ENCODE measurements around the gene ARHGAP9. TPM values are rescaled to one million over a fixed set of nuclear protein-coding genes. Genes with fewer than 3 reads are reported as not detected.

ARHGAP9 gene
- polyA plus RNA-seq, 1 of the 3 experiments (the other 2 are of a cell fraction) = 0.66 TPM

- TF ChIP-seq TEAD4 (IDR thresholded peaks at IDR 0.05; ENCODE audit: borderline replicate concordance, insufficient read depth) (no peak), NFIC (IDR thresholded peaks at IDR 0.05; ENCODE audit: borderline replicate concordance) (no peak), MEF2A (IDR thresholded peaks at IDR 0.05; ENCODE audit: borderline replicate concordance, low read depth) (no peak), RCOR1 (IDR thresholded peaks at IDR 0.05; ENCODE audit: low read length) (no peak)
These were observed 7.3 kb downstream of the ARHGAP9 start (continued) for GRCh38 chr12:57472391-57472790.

GRCh38 chr12:57471661-57472060, 8.0 kb downstream of the ARHGAP9 start:
- H4K20me1 ChIP-seq (ENCODE audit: insufficient read depth) = no peaks in the 10 kb centered on the region
- no peak for DNase-seq
- no peak overlapping the region for H3K27ac ChIP-seq (ENCODE audit: low read depth in 2 of 2, low read length in 1 of 2)
- no peak overlapping the region for H2AFZ ChIP-seq (ENCODE audit: low read depth)
- H3K27me3 ChIP-seq (ENCODE audit: insufficient read depth) = peaks cover 95% of the 10 kb centered on the region
- no peak overlapping the region for H3K4me3 ChIP-seq (ENCODE audit: low read depth in 2 of 2, low read length in 1 of 2)
- H3K79me2 ChIP-seq (ENCODE audit: insufficient read depth) = no peaks in the 10 kb centered on the region
- no peaks in the 10 kb centered on the region for H3K9me2 ChIP-seq
- no peak overlapping the region for H3K4me2 ChIP-seq
- H3F3A ChIP-seq (replicated peaks; ENCODE audit: insufficient read depth) = no peaks in the 10 kb centered on the region
- H3K9me3 ChIP-seq = no peaks in the 10 kb centered on the region
- TF ChIP-seq SMC3 (IDR thresholded peaks at IDR 0.05; ENCODE audit: low read depth, low read length) = no peak
- TF ChIP-seq TEAD4 (IDR thresholded peaks at IDR 0.05; ENCODE audit: borderline replicate concordance, insufficient read depth) = no peak
- POLR2A ChIA-PET = interaction anchor here (1.2 kb wide), 1 partner anchor 13 kb away, joined by 3 read pairs; no protein-coding TSS in a partner anchor
- H3K4me1 ChIP-seq (ENCODE audit: control insufficient read depth in 1 of 2, insufficient read depth in 2 of 2, low read depth in 1 of 2, low read length in 1 of 2) = peaks cover 0 to 10% of the 10 kb centered on the region in 2 experiments; a peak in 2 of 4 replicates
- WGBS (ENCODE audit: low lambda C conversion rate) = 50% methylated on average over 3 of the region's 3 CpGs
- no peak overlapping the region for H3K9ac ChIP-seq
- CTCF ChIA-PET = interaction anchor here (1.2 to 2.3 kb wide), 6 partner anchors 9 to 258 kb away, joined by 3 to 15 read pairs (median 6); partner anchors contain the start of genes GLI1 and INHBE
- H3K36me3 ChIP-seq (replicated peaks in 1 of 2; ENCODE audit: control insufficient read depth in 1 of 2, insufficient read depth in 2 of 2, low read length in 1 of 2) = no peaks in the 10 kb centered on the region

GRCh38 chr12:57470970-57471656, 8.6 kb downstream of the ARHGAP9 start:
- no peak for DNase-seq
- Histone ChIP-seq H3K27me3 (ENCODE audit: insufficient read depth) (peaks cover 90% of the 10 kb centered on the region), H3K9ac (no peak overlapping the region), H2AFZ (ENCODE audit: low read depth) (no peak overlapping the region), H3F3A (replicated peaks; ENCODE audit: insufficient read depth) (no peaks in the 10 kb centered on the region), H3K9me3 (no peaks in the 10 kb centered on the region), H3K79me2 (ENCODE audit: insufficient read depth) (no peaks in the 10 kb centered on the region), H3K27ac (ENCODE audit: low read depth in 2 of 2, low read length in 1 of 2) (no peak overlapping the region), H3K4me2 (no peak overlapping the region), H4K20me1 (ENCODE audit: insufficient read depth) (no peaks in the 10 kb centered on the region), H3K4me1 (ENCODE audit: control insufficient read depth in 1 of 2, insufficient read depth in 2 of 2, low read depth in 1 of 2, low read length in 1 of 2) (peaks cover 0 to 8% of the 10 kb centered on the region in 2 experiments; a peak in 2 of 4 replicates), H3K4me3 (ENCODE audit: low read depth in 2 of 2, low read length in 1 of 2) (no peak overlapping the region), H3K9me2 (no peaks in the 10 kb centered on the region), H3K36me3 (replicated peaks in 1 of 2; ENCODE audit: control insufficient read depth in 1 of 2, insufficient read depth in 2 of 2, low read length in 1 of 2) (no peaks in the 10 kb centered on the region)
- TF ChIP-seq TCF12 (IDR thresholded peaks at IDR 0.05) = no peak
- TF ChIP-seq CHD2 (IDR thresholded peaks at IDR 0.05; ENCODE audit: low read length, partially characterized antibody) = no peak
- no peak for TF ChIP-seq NFIC (IDR thresholded peaks at IDR 0.05; ENCODE audit: borderline replicate concordance)
- TF ChIP-seq, protein P1, sequence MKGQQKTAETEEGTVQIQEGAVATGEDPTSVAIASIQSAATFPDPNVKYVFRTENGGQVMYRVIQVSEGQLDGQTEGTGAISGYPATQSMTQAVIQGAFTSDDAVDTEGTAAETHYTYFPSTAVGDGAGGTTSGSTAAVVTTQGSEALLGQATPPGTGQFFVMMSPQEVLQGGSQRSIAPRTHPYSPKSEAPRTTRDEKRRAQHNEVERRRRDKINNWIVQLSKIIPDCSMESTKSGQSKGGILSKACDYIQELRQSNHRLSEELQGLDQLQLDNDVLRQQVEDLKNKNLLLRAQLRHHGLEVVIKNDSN (IDR thresholded peaks at IDR 0.05; ENCODE audit: borderline replicate concordance, low read depth) = no peak
- no peak for TF ChIP-seq FOXM1 (IDR thresholded peaks at IDR 0.05; ENCODE audit: low read depth)
- TF ChIP-seq FOXJ3 (CRISPR knock-in tag; IDR thresholded peaks at IDR 0.05) = no peak
- TF ChIP-seq MXI1 (IDR thresholded peaks at IDR 0.05; ENCODE audit: low read depth, low read length) = no peak
- TF ChIP-seq POLR2AphosphoS5 (IDR thresholded peaks at IDR 0.05; ENCODE audit: low read depth, low read length) = no peak
- no peak for TF ChIP-seq EP300 (IDR thresholded peaks at IDR 0.05; ENCODE audit: borderline replicate concordance in 1 of 2, low read depth in 1 of 2, low read length in 1 of 2)
- no peak for TF ChIP-seq YY1 (IDR thresholded peaks at IDR 0.05; ENCODE audit: low read depth)
- TF ChIP-seq, protein P2, sequence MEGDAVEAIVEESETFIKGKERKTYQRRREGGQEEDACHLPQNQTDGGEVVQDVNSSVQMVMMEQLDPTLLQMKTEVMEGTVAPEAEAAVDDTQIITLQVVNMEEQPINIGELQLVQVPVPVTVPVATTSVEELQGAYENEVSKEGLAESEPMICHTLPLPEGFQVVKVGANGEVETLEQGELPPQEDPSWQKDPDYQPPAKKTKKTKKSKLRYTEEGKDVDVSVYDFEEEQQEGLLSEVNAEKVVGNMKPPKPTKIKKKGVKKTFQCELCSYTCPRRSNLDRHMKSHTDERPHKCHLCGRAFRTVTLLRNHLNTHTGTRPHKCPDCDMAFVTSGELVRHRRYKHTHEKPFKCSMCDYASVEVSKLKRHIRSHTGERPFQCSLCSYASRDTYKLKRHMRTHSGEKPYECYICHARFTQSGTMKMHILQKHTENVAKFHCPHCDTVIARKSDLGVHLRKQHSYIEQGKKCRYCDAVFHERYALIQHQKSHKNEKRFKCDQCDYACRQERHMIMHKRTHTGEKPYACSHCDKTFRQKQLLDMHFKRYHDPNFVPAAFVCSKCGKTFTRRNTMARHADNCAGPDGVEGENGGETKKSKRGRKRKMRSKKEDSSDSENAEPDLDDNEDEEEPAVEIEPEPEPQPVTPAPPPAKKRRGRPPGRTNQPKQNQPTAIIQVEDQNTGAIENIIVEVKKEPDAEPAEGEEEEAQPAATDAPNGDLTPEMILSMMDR (IDR thresholded peaks at IDR 0.05) = no peak
- TF ChIP-seq USF2 (IDR thresholded peaks at IDR 0.05; ENCODE audit: borderline replicate concordance, low read depth, low read length) = no peak
- TF ChIP-seq RFX5 (IDR thresholded peaks at IDR 0.05; ENCODE audit: low read length) = no peak
- TF ChIP-seq RCOR1 (IDR thresholded peaks at IDR 0.05; ENCODE audit: low read length) = no peak
- TF ChIP-seq FOSL2 (IDR thresholded peaks at IDR 0.05; ENCODE audit: borderline replicate concordance, low read depth) = no peak
- TF ChIP-seq MEF2A (IDR thresholded peaks at IDR 0.05; ENCODE audit: borderline replicate concordance, low read depth) = no peak
- TF ChIP-seq, protein P3, sequence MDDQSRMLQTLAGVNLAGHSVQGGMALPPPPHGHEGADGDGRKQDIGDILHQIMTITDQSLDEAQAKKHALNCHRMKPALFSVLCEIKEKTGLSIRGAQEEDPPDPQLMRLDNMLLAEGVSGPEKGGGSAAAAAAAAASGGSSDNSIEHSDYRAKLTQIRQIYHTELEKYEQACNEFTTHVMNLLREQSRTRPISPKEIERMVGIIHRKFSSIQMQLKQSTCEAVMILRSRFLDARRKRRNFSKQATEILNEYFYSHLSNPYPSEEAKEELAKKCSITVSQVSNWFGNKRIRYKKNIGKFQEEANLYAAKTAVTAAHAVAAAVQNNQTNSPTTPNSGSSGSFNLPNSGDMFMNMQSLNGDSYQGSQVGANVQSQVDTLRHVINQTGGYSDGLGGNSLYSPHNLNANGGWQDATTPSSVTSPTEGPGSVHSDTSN (IDR thresholded peaks at IDR 0.05) = no peak
- WGBS (ENCODE audit: low lambda C conversion rate) = 39% methylated on average over 4 of the region's 4 CpGs
- ChIA-PET CTCF (interaction anchor here (1.2 to 2.3 kb wide), 6 partner anchors 9 to 231 kb away, joined by 3 to 15 read pairs (median 8); partner anchors contain the start of genes GLI1 and INHBE), POLR2A (interaction anchor here (1.2 kb wide), 1 partner anchor 12 kb away, joined by 3 read pairs; no protein-coding TSS in a partner anchor)

Data from SK-N-SH (cell line).